Nephron (organoid): ENCODE results near the gene ULK2.
"Not testable (repeated sequence)": the region's sequence is repeated elsewhere in the genome, so short reads cannot be mapped to it uniquely, and the experiment has no call there.

Experiments
- H3K27ac Mint-ChIP-seq, 3 experiments: 2 replicates each; pipeline ENCODE4 v1.8.0; 2020; ENCODE audit warnings: mixed read lengths in 3 of 3, mild to moderate bottlenecking in 2 of 3, moderate library complexity in 1 of 3
- H3K27me3 Mint-ChIP-seq: 2 replicates; pipeline ENCODE4 v1.8.0; 2021; ENCODE audit warnings: low read depth, mild to moderate bottlenecking, moderate library complexity, mixed read lengths
- H3K36me3 Mint-ChIP-seq: 2 replicates; pipeline ENCODE4 v1.8.0; 2020; ENCODE audit warnings: low read depth, mixed read lengths
- H3K4me1 Mint-ChIP-seq: 2 replicates; pipeline ENCODE4 v1.8.0; 2020; ENCODE audit warnings: mixed read lengths
- H3K4me3 Mint-ChIP-seq, 3 experiments: 2 replicates each; pipeline ENCODE4 v1.8.0; 2020; ENCODE audit warnings: mild to moderate bottlenecking in 3 of 3, mixed read lengths in 3 of 3, moderate library complexity in 2 of 3
- H3K9me3 Mint-ChIP-seq: 2 replicates; pipeline ENCODE4 v1.8.0; 2020; ENCODE audit warnings: mixed read lengths
- TF ChIP-seq, protein P1 (sequence below), 3 experiments: fragments of 200-600 bp; sonication (generic); IDR thresholded peaks; one replicate each; pipeline ENCODE4 v1.5.0; 2021; ENCODE audit warnings: antibody characterized with exemption in 3 of 3; ENCODE audit not compliant: unreplicated experiment in 3 of 3

ULK2 gene

GRCh38 chr17:19874256-19874655 is 6.5 kb upstream of the ULK2 start:
- TF ChIP-seq, protein P1, sequence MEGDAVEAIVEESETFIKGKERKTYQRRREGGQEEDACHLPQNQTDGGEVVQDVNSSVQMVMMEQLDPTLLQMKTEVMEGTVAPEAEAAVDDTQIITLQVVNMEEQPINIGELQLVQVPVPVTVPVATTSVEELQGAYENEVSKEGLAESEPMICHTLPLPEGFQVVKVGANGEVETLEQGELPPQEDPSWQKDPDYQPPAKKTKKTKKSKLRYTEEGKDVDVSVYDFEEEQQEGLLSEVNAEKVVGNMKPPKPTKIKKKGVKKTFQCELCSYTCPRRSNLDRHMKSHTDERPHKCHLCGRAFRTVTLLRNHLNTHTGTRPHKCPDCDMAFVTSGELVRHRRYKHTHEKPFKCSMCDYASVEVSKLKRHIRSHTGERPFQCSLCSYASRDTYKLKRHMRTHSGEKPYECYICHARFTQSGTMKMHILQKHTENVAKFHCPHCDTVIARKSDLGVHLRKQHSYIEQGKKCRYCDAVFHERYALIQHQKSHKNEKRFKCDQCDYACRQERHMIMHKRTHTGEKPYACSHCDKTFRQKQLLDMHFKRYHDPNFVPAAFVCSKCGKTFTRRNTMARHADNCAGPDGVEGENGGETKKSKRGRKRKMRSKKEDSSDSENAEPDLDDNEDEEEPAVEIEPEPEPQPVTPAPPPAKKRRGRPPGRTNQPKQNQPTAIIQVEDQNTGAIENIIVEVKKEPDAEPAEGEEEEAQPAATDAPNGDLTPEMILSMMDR (IDR thresholded peaks at IDR 0.05; ENCODE audit: unreplicated experiment in 3 of 3) = no peak
- H3K4me1 Mint-ChIP-seq = peaks cover 7% of the 10 kb centered on the region
- H3K36me3 Mint-ChIP-seq = no peaks in the 10 kb centered on the region
- H3K9me3 Mint-ChIP-seq = no peaks in the 10 kb centered on the region
- H3K4me3 Mint-ChIP-seq = no peak overlapping the region
- peaks cover 13% of the 10 kb centered on the region for H3K27me3 Mint-ChIP-seq
- H3K27ac Mint-ChIP-seq = no peak overlapping the region

GRCh38 chr17:19873346-19873745 is 5.6 kb upstream of the ULK2 start:
- no peaks in the 10 kb centered on the region for H3K9me3 Mint-ChIP-seq
- TF ChIP-seq, protein P1 (IDR thresholded peaks at IDR 0.05; ENCODE audit: unreplicated experiment in 3 of 3) = no peak
- no peaks in the 10 kb centered on the region for H3K36me3 Mint-ChIP-seq
- H3K27me3 Mint-ChIP-seq = peaks cover 13% of the 10 kb centered on the region
- no peak overlapping the region for H3K4me3 Mint-ChIP-seq
- no peak overlapping the region for H3K27ac Mint-ChIP-seq
- H3K4me1 Mint-ChIP-seq = peaks cover 7% of the 10 kb centered on the region

- no peaks in the 10 kb centered on the region for H3K9me3 Mint-ChIP-seq
- peak overlapping the region; percentile 77 to 90 (median 82) for H3K4me3 Mint-ChIP-seq
- H3K27me3 Mint-ChIP-seq = peaks cover 3% of the 10 kb centered on the region
- H3K4me1 Mint-ChIP-seq = peaks cover 16% of the 10 kb centered on the region
- H3K27ac Mint-ChIP-seq = peak overlapping the region; percentile 37 to 90 (median 83)
- TF ChIP-seq, protein P1 (IDR thresholded peaks at IDR 0.05; ENCODE audit: unreplicated experiment in 3 of 3) = no peak
- H3K36me3 Mint-ChIP-seq = peaks cover 7% of the 10 kb centered on the region
These were observed 301 bp upstream of the ULK2 start for GRCh38 chr17:19868079-19868395.

- Mint-ChIP-seq H3K27me3 (no peaks in the 10 kb centered on the region), H3K4me3 (peak overlapping the region; percentile 89 to 93 (median 91)), H3K36me3 (peaks cover 15% of the 10 kb centered on the region), H3K9me3 (no peaks in the 10 kb centered on the region), H3K27ac (peak overlapping the region; percentile 74 to 88 (median 87)), H3K4me1 (peaks cover 16% of the 10 kb centered on the region)
- TF ChIP-seq, protein P1 (IDR thresholded peaks at IDR 0.05; ENCODE audit: unreplicated experiment in 3 of 3) = peak in 1 of 3 experiments; percentile 34
These were observed 732 bp downstream of the ULK2 start for GRCh38 chr17:19867079-19867328.

- H3K27me3 Mint-ChIP-seq = no peaks in the 10 kb centered on the region
- TF ChIP-seq, protein P1 (IDR thresholded peaks at IDR 0.05; ENCODE audit: unreplicated experiment in 3 of 3) = no peak
- peaks cover 16% of the 10 kb centered on the region for H3K4me1 Mint-ChIP-seq
- peak overlapping the region; percentile 80 to 87 (median 86) for H3K4me3 Mint-ChIP-seq
- H3K9me3 Mint-ChIP-seq = no peaks in the 10 kb centered on the region
- no peak overlapping the region for H3K27ac Mint-ChIP-seq
- peaks cover 24% of the 10 kb centered on the region for H3K36me3 Mint-ChIP-seq
These were observed 2.7 kb downstream of the ULK2 start for GRCh38 chr17:19865021-19865420.

- H3K4me1 Mint-ChIP-seq, H3K27me3 Mint-ChIP-seq, H3K9me3 Mint-ChIP-seq, H3K27ac Mint-ChIP-seq, H3K4me3 Mint-ChIP-seq: not testable (repeated sequence)
- H3K36me3 Mint-ChIP-seq = peaks cover 46% of the 10 kb centered on the region
These were observed 7.0 kb downstream of the ULK2 start for GRCh38 chr17:19860647-19861177.
